ENCODE data around the gene PRRC2B.

The PRRC2B gene

DNA sequence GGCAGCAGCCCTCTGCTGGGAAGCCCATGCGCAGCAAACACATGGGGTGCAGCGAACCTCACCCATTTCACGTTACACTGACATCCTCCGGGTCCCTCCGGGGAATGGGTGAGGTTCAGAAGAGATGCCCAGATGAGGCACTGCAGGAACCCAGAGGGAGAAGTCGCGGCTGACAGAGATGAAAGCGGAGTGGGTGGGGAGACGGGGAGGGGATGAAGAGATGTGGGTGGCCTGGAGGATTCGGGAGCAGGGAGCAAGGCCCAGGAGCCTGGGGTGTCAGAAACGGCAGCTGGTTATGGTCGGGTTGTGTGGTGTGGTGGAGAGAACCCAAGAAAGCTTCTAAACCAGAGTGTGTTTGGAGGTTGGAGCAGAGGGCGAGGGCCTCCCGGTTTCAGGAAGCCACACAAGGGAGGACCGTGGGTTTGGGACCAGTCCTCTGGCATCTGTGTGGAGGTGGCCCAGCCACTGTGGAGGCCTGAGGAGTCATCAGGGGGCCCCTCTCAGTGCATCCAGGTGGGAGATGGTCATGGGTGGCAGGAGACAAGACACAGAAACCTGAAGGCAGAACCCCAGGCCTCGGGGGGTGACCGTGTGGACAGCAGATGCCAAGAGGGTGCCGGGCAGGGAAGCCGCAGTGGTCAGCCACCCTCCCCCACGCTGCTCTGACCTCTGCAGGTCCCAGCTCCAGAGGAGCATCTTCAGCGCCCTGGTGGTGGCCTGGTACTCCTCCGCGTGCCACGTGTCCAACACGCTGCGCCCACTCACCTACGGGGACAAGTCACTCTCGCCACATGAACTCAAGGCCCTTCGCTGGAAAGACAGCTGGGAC lies 128.6 kb downstream of the PRRC2B start:
- TF ChIP-seq CTCF (conservative IDR thresholded peaks at IDR 0.05): no peak
- H3K27ac ChIP-seq: no peak overlapping the region

GRCh38 chr9:131523086-131523388 lies 129.2 kb downstream of the PRRC2B start:
- no peak for TF ChIP-seq CTCF (conservative IDR thresholded peaks at IDR 0.05)
- no peak overlapping the region for H3K27ac ChIP-seq

GRCh38 chr9:131523451-131524435 lies 129.9 kb downstream of the PRRC2B start:
- no peak overlapping the region for H3K27ac ChIP-seq
- no peak for TF ChIP-seq CTCF (conservative IDR thresholded peaks at IDR 0.05)

GRCh38 chr9:131524665-131525315 lies 130.9 kb downstream of the PRRC2B start:
- H3K27ac ChIP-seq: no peak overlapping the region
- no peak for TF ChIP-seq CTCF (conservative IDR thresholded peaks at IDR 0.05)

- TF ChIP-seq CTCF (conservative IDR thresholded peaks at IDR 0.05): no peak
- H3K27ac ChIP-seq: no peak overlapping the region
These were observed 132.0 kb downstream of the PRRC2B start for GRCh38 chr9:131525643-131526565.

GRCh38 chr9:131528186-131528585 lies 134.3 kb downstream of the PRRC2B start:
- H3K27ac ChIP-seq: no peak overlapping the region
- TF ChIP-seq CTCF (conservative IDR thresholded peaks at IDR 0.05): no peak
